NCI-H1694 (cell line): ENCODE measurements around the gene PIGS.

Experiments
- DNase-seq: peaks from one replicate; lab custom pipeline; 2025; lab: John Stamatoyannopoulos, UW

PIGS gene

GRCh38 chr17:28506763-28507487 lies 64.4 kb downstream of the PIGS start:
- no peak for DNase-seq

GRCh38 chr17:28505986-28506665 lies 65.2 kb downstream of the PIGS start, which contains the start of gene FOXN1:
Gene FOXN1, plus strand, starts transcription at chr17:28506348. Its CDS starts 17,622 bp downstream, at chr17:28523970.
- no peak for DNase-seq

- DNase-seq: no peak
Measured at GRCh38 chr17:28503420-28503819, 67.9 kb downstream of the PIGS start.
